ENCODE measurements around the gene PDE3A.

DNA sequence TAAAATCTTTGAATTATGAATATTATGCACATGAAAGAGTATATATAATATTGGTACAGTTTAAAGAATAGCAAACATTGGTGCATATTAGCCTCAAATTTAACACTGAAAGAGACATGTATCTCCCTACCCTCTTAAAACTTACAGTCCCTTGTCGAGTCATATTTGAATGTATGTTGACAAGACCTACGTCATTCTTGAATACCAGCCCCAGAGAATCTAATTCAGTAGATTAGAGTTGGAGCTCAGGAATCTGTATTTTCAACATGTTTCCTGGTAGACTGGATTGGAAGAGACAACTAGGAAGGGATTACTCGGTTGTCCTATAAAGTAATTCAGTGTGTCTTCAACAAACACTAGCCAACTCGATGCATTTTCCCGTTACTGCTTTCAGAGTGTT lies 104.8 kb downstream of the PDE3A start:
- TF ChIP-seq, protein P1, sequence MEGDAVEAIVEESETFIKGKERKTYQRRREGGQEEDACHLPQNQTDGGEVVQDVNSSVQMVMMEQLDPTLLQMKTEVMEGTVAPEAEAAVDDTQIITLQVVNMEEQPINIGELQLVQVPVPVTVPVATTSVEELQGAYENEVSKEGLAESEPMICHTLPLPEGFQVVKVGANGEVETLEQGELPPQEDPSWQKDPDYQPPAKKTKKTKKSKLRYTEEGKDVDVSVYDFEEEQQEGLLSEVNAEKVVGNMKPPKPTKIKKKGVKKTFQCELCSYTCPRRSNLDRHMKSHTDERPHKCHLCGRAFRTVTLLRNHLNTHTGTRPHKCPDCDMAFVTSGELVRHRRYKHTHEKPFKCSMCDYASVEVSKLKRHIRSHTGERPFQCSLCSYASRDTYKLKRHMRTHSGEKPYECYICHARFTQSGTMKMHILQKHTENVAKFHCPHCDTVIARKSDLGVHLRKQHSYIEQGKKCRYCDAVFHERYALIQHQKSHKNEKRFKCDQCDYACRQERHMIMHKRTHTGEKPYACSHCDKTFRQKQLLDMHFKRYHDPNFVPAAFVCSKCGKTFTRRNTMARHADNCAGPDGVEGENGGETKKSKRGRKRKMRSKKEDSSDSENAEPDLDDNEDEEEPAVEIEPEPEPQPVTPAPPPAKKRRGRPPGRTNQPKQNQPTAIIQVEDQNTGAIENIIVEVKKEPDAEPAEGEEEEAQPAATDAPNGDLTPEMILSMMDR (IDR thresholded peaks at IDR 0.05): no peak
- TF ChIP-seq POLR2A (IDR thresholded peaks at IDR 0.05): no peak
